ENCODE data around the gene ZNF593OS. TPM values are rescaled to one million over a fixed set of nuclear protein-coding genes. Genes with fewer than 3 reads are reported as not detected.

The ZNF593OS gene
- total and polyA plus RNA-seq, 7 experiments from 2014 or later, result 0.97 TPM; not detected in 6

GRCh38 chr1:26132834-26133167 is 38.8 kb downstream of the ZNF593OS start:
- intact Hi-C loops (cut with micrococcal nuclease), result no loop called here
- Histone ChIP-seq H3K4me1 (ENCODE audit: control insufficient read depth in 2 of 2, insufficient read depth in 2 of 2, low read length in 2 of 2) (peaks cover 0 to 4% of the 10 kb centered on the region in 2 donors), H3K4me3 (ENCODE audit: low read length) (no peak overlapping the region), H3K27ac (ENCODE audit: low read depth, low read length) (no peak overlapping the region), H3K27me3 (ENCODE audit: control insufficient read depth in 2 of 2, insufficient read depth in 2 of 2, low read length in 2 of 2) (no peaks in the 10 kb centered on the region), H3K36me3 (ENCODE audit: control insufficient read depth in 2 of 3, insufficient read depth in 3 of 3, low read length in 3 of 3) (no peaks in the 10 kb centered on the region), H3K9me3 (ENCODE audit: control insufficient read depth in 2 of 3, low read length in 3 of 3) (no peaks in the 10 kb centered on the region)
- Mint-ChIP-seq H3K4me3 (peak overlapping the region in 1 of 10 donors; percentile 21), H3K27me3 (peaks cover 0 to 11% (median 0%) of the 10 kb centered on the region in 5 donors), H3K9me3 (peaks cover 0 to 2% (median 0%) of the 10 kb centered on the region in 11 donors), H3K4me1 (peaks cover 4 to 16% (median 11%) of the 10 kb centered on the region in 7 donors), H3K36me3 (peaks cover 0 to 6% (median 0%) of the 10 kb centered on the region in 5 donors), H3K27ac (no peak overlapping the region)
- ATAC-seq (no peak), DNase-seq (no peak)
- ChIA-PET CTCF (no interaction called here), POLR2A (no interaction called here)

GRCh38 chr1:26132128-26132833 is 39.4 kb downstream of the ZNF593OS start:
- Histone ChIP-seq H3K4me1 (ENCODE audit: control insufficient read depth in 2 of 2, insufficient read depth in 2 of 2, low read length in 2 of 2) (peaks cover 3 to 9% of the 10 kb centered on the region in 2 donors), H3K27ac (ENCODE audit: low read depth, low read length) (no peak overlapping the region), H3K9me3 (ENCODE audit: control insufficient read depth in 2 of 3, low read length in 3 of 3) (no peaks in the 10 kb centered on the region), H3K36me3 (ENCODE audit: control insufficient read depth in 2 of 3, insufficient read depth in 3 of 3, low read length in 3 of 3) (no peaks in the 10 kb centered on the region), H3K4me3 (ENCODE audit: low read length) (no peak overlapping the region), H3K27me3 (ENCODE audit: control insufficient read depth in 2 of 2, insufficient read depth in 2 of 2, low read length in 2 of 2) (no peaks in the 10 kb centered on the region)
- H3K27me3 Mint-ChIP-seq, result peaks cover 0 to 13% (median 0%) of the 10 kb centered on the region in 5 donors
- peaks cover 0 to 2% (median 0%) of the 10 kb centered on the region in 11 donors for H3K9me3 Mint-ChIP-seq
- ChIA-PET CTCF (no interaction called here), POLR2A (no interaction called here)
- DNase-seq (no peak), ATAC-seq (no peak)
- intact Hi-C loops (cut with micrococcal nuclease), result no loop called here
- no peak overlapping the region for H3K4me3 Mint-ChIP-seq
- H3K27ac Mint-ChIP-seq, result no peak overlapping the region
- peaks cover 0 to 6% (median 0%) of the 10 kb centered on the region in 5 donors for H3K36me3 Mint-ChIP-seq
- H3K4me1 Mint-ChIP-seq, result peaks cover 9 to 21% (median 16%) of the 10 kb centered on the region in 7 donors

DNA sequence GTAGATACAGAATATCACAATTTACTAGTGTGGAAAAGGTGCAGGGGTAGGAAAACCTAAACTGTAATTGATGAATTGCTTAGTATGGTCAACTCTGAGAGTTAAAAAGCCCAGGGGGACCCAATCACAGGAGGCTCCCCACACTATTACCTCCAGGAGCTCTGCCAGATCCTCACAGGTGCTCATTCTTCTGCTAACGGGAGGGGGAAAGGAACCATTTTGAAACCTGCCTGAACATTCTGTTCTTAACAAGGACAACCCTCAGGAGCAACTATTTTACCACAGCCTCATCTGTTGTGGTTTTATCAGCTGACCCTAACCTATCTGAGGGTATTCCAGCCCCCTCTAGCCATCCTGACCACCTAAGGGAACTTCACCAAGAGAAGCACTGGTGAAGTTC is 40.9 kb downstream of the ZNF593OS start:
- Histone ChIP-seq H3K9me3 (ENCODE audit: control insufficient read depth in 2 of 3, low read length in 3 of 3) (no peaks in the 10 kb centered on the region), H3K4me3 (ENCODE audit: low read length) (no peak overlapping the region), H3K4me1 (ENCODE audit: control insufficient read depth in 2 of 2, insufficient read depth in 2 of 2, low read length in 2 of 2) (peaks cover 16 to 21% of the 10 kb centered on the region in 2 donors), H3K36me3 (ENCODE audit: control insufficient read depth in 2 of 3, insufficient read depth in 3 of 3, low read length in 3 of 3) (no peaks in the 10 kb centered on the region), H3K27ac (ENCODE audit: low read depth, low read length) (no peak overlapping the region), H3K27me3 (ENCODE audit: control insufficient read depth in 2 of 2, insufficient read depth in 2 of 2, low read length in 2 of 2) (no peaks in the 10 kb centered on the region)
- CTCF ChIA-PET, result interaction anchor here (0.6 to 5.8 kb wide), 3 partner anchors 14 to 499 kb away, joined by 3 to 59 read pairs (median 3); no protein-coding TSS in a partner anchor
- intact Hi-C loops (cut with micrococcal nuclease), result no loop called here
- peaks cover 0 to 2% (median 0%) of the 10 kb centered on the region in 11 donors for H3K9me3 Mint-ChIP-seq
- DNase-seq, result no peak
- ATAC-seq, result no peak
- H3K4me3 Mint-ChIP-seq, result no peak overlapping the region
- peaks cover 0 to 13% (median 0%) of the 10 kb centered on the region in 5 donors for H3K27me3 Mint-ChIP-seq
- H3K27ac Mint-ChIP-seq, result peak overlapping the region in 1 of 9 donors; percentile 19
- H3K4me1 Mint-ChIP-seq, result peaks cover 22 to 31% (median 30%) of the 10 kb centered on the region in 7 donors
- POLR2A ChIA-PET, result interaction anchor here (0.8 to 2.7 kb wide), 2 partner anchors 8 to 14 kb away, joined by 3 to 14 read pairs; no protein-coding TSS in a partner anchor
- H3K36me3 Mint-ChIP-seq, result peaks cover 0 to 6% (median 0%) of the 10 kb centered on the region in 5 donors

- peaks cover 0 to 2% (median 0%) of the 10 kb centered on the region in 11 donors for H3K9me3 Mint-ChIP-seq
- no peak overlapping the region for H3K27ac Mint-ChIP-seq
- ChIA-PET POLR2A (interaction anchor here (0.9 to 2.7 kb wide), 4 partner anchors 9 to 18 kb away, joined by 3 to 14 read pairs (median 6); partner anchors contain the start of gene PDIK1L), CTCF (interaction anchor here (0.8 to 5.8 kb wide), 3 partner anchors 10 to 25 kb away, joined by 3 to 59 read pairs (median 3); no protein-coding TSS in a partner anchor)
- peaks cover 0 to 8% (median 0%) of the 10 kb centered on the region in 5 donors for H3K36me3 Mint-ChIP-seq
- Histone ChIP-seq H3K9me3 (ENCODE audit: control insufficient read depth in 2 of 3, low read length in 3 of 3) (no peaks in the 10 kb centered on the region), H3K27ac (ENCODE audit: low read depth, low read length) (no peak overlapping the region), H3K4me1 (ENCODE audit: control insufficient read depth in 2 of 2, insufficient read depth in 2 of 2, low read length in 2 of 2) (peaks cover 19 to 24% of the 10 kb centered on the region in 2 donors), H3K4me3 (ENCODE audit: low read length) (no peak overlapping the region), H3K27me3 (ENCODE audit: control insufficient read depth in 2 of 2, insufficient read depth in 2 of 2, low read length in 2 of 2) (no peaks in the 10 kb centered on the region), H3K36me3 (ENCODE audit: control insufficient read depth in 2 of 3, insufficient read depth in 3 of 3, low read length in 3 of 3) (no peaks in the 10 kb centered on the region)
- peaks cover 0 to 13% (median 0%) of the 10 kb centered on the region in 5 donors for H3K27me3 Mint-ChIP-seq
- H3K4me1 Mint-ChIP-seq, result peaks cover 24 to 39% (median 36%) of the 10 kb centered on the region in 7 donors
- intact Hi-C loops (cut with micrococcal nuclease), result loop anchor here (1.0 to 10.0 kb wide), 4 partner anchors 10 to 885 kb away; partner anchors contain the start of genes ARID1A (in 1 of the 2) and RSRP1 (in 1 of the 2)
- ATAC-seq, result no peak
- H3K4me3 Mint-ChIP-seq, result no peak overlapping the region
- no peak for DNase-seq
These were observed 41.9 kb downstream of the ZNF593OS start for GRCh38 chr1:26129778-26130177.

DNA sequence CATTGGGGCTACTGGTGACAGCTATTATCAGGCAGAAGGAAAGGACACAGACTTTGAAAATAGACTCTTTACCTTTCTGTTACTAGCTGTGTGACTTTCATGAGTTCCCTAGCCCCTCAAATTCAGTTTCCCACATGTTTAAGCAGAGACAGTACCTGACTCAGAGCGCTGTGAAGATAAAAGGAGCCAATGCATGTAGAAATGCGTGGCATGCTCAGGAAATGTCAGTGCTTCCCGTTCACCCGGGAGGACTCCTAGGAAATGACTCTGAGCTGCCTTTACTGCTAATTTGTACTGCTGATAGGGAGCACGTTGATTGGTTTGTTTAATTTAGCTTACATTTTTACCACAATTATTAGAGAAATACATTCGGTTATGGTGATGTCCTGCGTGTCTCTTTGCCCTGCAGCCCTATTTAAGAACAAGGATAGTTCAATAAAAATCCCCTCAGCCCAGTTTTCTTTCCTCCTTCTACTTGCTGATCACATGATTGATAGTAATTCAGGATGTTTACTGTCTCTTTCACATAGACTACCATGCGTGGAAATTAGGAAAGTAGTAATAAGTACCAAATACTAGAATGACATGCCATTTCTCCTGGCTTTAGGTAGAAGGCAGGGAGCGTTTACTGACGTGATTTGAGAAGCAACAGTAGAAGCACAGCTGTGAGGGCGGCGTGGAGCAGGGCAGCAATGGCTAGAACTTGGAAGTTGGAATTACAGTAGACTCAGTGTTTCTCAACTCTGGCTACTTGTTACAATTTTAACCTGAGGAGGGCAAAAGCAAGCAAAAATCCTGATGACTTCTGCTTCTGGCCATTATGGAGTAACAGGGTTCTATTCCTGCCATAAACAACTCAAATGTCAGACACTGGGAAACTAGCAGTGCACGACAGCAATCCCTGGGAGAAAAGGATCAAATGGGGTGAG is 44.1 kb downstream of the ZNF593OS start:
- peaks cover 0 to 13% (median 0%) of the 10 kb centered on the region in 5 donors for H3K27me3 Mint-ChIP-seq
- no peaks in the 10 kb centered on the region for H3K9me3 Mint-ChIP-seq
- ChIA-PET POLR2A (interaction anchor here (0.6 to 7.4 kb wide), 12 partner anchors 10 to 1032 kb away, joined by 3 to 93 read pairs (median 4); partner anchors contain the start of genes CEP85, PDIK1L and ZNF593), CTCF (interaction anchor here (0.6 to 5.8 kb wide), 11 partner anchors 11 to 1134 kb away, joined by 3 to 59 read pairs (median 3); no protein-coding TSS in a partner anchor)
- peak overlapping the region; percentile 27 to 91 (median 70) for H3K4me3 Mint-ChIP-seq
- intact Hi-C loops (cut with micrococcal nuclease), result loop anchor here (2.0 to 10.0 kb wide), 4 partner anchors 160 to 883 kb away; partner anchors contain the start of genes ARID1A (in 1 of the 2), RSRP1 (in 1 of the 2) and UBXN11 (in 1 of the 2)
- peak overlapping the region; percentile 17 for H3K4me3 ChIP-seq (ENCODE audit: low read length)
- H3K27ac Mint-ChIP-seq, result peak overlapping the region; percentile 20 to 98 (median 93)
- no peaks in the 10 kb centered on the region for H3K27me3 ChIP-seq (ENCODE audit: control insufficient read depth in 2 of 2, insufficient read depth in 2 of 2, low read length in 2 of 2)
- peak overlapping the region; percentile 61 for H3K27ac ChIP-seq (ENCODE audit: low read depth, low read length)
- DNase-seq (peak in 3 of 9 donors; percentile 4 to 7 (median 5)), ATAC-seq (no peak)
- H3K9me3 ChIP-seq (ENCODE audit: control insufficient read depth in 2 of 3, low read length in 3 of 3), result no peaks in the 10 kb centered on the region
- H3K4me1 Mint-ChIP-seq, result peaks cover 25 to 54% (median 48%) of the 10 kb centered on the region in 7 donors
- peaks cover 0 to 11% (median 5%) of the 10 kb centered on the region in 5 donors for H3K36me3 Mint-ChIP-seq
- peaks cover 19 to 24% of the 10 kb centered on the region in 2 donors for H3K4me1 ChIP-seq (ENCODE audit: control insufficient read depth in 2 of 2, insufficient read depth in 2 of 2, low read length in 2 of 2)
- peaks cover 0 to 6% (median 1%) of the 10 kb centered on the region in 3 experiments for H3K36me3 ChIP-seq (ENCODE audit: control insufficient read depth in 2 of 3, insufficient read depth in 3 of 3, low read length in 3 of 3)

Data from naive thymus-derived CD4-positive, alpha-beta T cell (primary cell).